GM12878 (cell line): ENCODE results near the gene RXFP4.

Experiments
- ASH2L ChIP-seq: fragments of 300-600, 200-600 bp; sonication (generic); IDR thresholded peaks from 2 replicates; pipeline ENCODE4 v1.6.1; 2017; ENCODE audit warnings: low read depth, mild to moderate bottlenecking, borderline replicate concordance
- CTCF ChIP-seq, 3 experiments: IDR thresholded peaks in 2 of 3; conservative IDR thresholded peaks in 1 of 3; 2 replicates each; pipeline ENCODE4 v1.5.1; 2011; ENCODE audit warnings: low read depth in 3 of 3, low read length in 3 of 3, mild to moderate bottlenecking in 3 of 3, control low read depth in 2 of 3, moderate library complexity in 2 of 3, inconsistent platforms in 1 of 3, mixed read lengths in 1 of 3; ENCODE audit not compliant: control insufficient read depth in 2 of 3, insufficient read depth in 1 of 3; ENCODE audit errors: extremely low read depth in 1 of 3
- MYB ChIP-seq: fragments of 150-350 bp; IDR thresholded peaks from 2 replicates; pipeline ENCODE4 v1.6.1; 2014; ENCODE audit warnings: mild to moderate bottlenecking, low read depth, low read length, borderline replicate concordance

- TF ChIP-seq ASH2L: no peak
- TF ChIP-seq MYB: no peak
- TF ChIP-seq CTCF (IDR thresholded peaks at IDR 0.05 in 2 of 3, conservative IDR thresholded peaks at IDR 0.05 in 1 of 3; ENCODE audit: control insufficient read depth in 2 of 3, extremely low read depth in 1 of 3, insufficient read depth in 1 of 3, low read depth in 3 of 3, low read length in 3 of 3): no peak
Observed at GRCh38 chr1:155964193-155964592, 22.8 kb downstream of the RXFP4 start.
